Tongue (tissue), 2 donors: ENCODE results near the gene SBK3. TPM values are rescaled to one million over a fixed set of nuclear protein-coding genes. Genes with fewer than 3 reads are reported as not detected.
"Not testable (repeated sequence)": the region's sequence is repeated elsewhere in the genome, so short reads cannot be mapped to it uniquely, and the experiment has no call there.

ENCODE experiments used
- DNase-seq: peaks from one replicate; pipeline ENCODE4 v3.0.0-alpha.2; 2015
- total RNA-seq: library from RNA; depleted of rRNA; stranded (reverse); fragments of >200 nt; gene quantifications from one replicate; pipeline ENCODE4 v1.2.3, GENCODE V29; 2014

SBK3 gene
- total RNA-seq, 1 donor from 2014 or later: not detected

DNA sequence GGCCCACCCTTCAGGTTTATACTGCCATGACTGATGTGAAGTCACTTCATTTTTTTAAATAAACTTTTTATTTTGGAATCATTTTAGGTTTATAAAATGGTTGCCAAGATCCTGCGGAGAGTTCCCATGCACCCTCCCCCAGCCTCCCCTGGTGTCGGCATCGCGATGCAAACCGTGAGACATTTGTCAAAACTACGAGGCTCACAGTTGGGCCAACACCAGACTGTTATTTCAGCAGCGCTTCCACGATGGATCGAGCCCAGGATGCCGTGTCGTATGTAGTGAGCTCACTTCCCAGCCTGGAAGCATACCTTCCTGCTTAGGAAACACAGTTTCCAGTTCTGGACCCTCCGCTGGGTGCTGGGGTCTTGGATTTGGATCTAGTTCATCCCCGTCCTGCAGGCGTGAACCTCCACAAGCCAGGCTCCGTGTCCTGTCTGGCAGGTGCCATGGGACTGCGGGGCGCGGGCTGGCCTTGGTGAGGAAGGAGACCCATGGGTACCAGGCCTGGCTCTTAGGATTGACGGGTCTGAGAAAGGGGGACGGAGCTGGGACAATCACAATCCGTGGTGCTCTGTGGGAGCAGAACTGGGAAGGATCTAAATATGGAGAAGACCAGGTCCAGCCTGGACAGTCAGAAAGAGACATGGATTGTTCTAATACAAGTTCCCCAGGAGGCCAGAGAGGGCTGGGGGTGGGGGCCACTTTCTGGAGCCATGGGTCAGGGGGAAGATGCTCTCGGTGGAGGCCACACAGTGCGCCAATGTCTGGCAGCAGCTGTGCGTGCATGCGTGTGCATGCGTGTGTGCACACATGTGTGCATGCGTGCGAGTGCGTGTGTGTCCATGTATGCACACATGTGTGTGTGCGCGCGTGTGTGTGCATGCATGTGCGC, 6.0 kb downstream of the SBK3 start:
- DNase-seq: no peak

DNA sequence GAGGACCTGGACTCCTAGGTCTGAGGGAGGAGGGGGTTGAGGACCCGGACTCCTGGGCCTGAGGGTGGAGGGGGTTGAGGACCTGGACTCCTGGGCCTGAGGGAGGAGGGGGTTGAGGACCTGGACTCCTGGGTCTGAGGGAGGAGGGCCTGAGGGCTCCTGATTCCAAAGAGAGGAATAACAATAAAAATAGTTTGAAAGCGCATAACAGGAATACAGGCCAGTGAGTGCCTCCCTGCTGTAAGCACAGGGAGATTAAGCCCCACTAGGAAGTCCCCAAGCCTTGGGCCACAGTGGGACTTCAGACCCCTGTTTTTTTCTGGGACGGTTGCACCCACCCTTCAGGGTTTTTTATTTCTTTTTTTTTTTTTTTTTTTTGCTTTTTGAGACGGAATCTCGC, 7.2 kb downstream of the SBK3 start:
- DNase-seq: no peak

DNA sequence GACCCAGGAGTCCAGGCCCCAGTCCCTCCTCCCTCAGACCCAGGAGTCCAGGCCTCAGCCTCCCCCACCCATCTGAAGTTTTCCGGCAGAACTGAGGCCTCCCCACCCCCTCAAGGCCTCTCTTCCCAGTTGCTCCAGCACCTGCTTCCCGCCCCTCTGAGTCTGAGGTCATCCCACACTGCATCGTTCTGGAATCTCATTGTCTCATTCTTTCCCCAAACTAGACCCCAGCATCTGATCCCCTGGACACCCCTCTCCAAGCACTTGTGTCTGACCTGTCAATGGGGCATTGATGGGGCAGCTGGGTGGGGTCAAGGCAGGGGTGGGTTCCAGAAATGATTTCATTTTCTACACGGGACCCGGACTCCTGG, 7.6 kb downstream of the SBK3 start:
- peak; percentile 87 for DNase-seq

DNA sequence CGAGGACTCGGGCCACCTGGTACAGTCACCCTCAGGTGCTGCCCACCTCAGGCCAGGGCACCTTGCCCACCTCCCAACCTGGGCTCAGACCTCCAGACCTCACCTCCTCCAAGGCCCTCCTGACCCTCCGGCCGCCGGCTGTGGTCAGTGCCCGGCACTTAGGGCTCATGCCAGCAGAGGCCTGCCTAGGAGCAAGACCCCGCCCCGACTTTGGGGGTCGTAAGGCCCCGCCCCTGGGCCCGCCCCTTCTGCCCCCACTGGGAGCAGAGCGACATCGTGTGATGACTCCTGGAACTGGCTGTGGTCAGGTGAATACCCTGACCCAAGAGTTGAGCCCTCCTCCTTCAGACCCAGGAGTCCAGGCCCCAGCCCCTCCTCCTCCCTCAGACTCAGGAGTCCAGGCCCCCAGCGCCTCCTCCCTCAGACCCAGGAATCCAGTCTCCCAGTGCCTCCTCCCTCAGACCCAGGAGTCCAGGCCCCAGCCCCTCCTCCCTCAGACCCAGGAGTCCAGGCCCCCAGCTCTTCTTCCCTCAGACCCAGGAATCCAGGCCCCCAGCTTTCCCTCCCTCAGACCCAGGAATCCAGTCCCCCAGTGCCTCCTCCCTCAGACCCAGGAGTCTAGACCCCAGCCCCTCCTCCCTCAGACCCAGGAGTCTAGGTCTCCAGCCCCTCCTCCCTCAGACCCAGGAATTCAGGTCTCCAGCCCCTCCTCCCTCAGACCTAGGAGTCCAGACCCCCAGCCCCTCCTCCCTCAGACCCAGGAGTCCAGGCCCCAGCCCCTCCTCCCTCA, 8.2 kb downstream of the SBK3 start, which contains the start of gene SBK2:
Gene SBK2 (minus strand): TSS at position 183 of the 790 bp plus-strand sequence. CDS start 839 bp downstream, outside the sequence.
- peak; percentile 63 for DNase-seq

DNA sequence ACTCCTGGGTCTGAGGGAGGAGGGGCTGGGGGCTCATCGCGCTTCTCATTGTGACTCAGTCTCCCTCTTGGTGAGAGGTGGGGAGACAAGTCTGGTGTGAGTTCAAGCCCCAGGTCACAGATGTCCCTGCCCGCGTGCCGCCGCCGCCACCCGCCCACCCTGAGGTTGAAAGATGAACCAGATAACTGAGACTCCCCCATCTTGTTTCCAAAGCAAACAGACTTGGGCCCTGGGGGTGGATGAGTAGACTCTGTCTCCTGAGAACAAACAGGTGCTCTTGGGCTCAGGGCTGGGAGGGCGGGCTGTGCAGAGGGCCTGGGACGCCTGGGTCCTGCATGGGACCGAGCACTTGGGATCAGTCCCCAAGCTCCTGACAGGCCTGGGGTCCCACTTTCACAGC, 9.0 kb downstream of the SBK3 start:
- no peak for DNase-seq

DNA sequence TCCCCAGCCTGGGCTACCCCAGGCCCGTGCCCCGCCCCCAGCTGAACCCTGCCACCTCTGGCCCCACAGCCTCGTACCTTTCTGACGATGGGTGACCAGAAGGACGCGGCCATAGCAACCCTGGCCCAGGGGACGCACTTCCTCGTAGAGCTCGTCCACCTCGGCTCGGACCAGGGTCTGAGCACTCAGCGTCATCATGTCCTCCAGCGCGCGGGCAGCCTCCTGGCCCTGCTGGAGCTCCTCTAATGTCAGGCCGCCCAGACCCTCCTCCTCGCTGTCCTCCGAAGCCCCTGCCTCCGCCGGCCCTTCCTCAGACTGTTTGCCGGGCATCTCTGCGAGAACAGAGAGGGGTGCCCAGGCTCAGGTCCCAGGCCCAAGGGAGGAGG, 9.4 kb downstream of the SBK3 start:
- no peak for DNase-seq

DNA sequence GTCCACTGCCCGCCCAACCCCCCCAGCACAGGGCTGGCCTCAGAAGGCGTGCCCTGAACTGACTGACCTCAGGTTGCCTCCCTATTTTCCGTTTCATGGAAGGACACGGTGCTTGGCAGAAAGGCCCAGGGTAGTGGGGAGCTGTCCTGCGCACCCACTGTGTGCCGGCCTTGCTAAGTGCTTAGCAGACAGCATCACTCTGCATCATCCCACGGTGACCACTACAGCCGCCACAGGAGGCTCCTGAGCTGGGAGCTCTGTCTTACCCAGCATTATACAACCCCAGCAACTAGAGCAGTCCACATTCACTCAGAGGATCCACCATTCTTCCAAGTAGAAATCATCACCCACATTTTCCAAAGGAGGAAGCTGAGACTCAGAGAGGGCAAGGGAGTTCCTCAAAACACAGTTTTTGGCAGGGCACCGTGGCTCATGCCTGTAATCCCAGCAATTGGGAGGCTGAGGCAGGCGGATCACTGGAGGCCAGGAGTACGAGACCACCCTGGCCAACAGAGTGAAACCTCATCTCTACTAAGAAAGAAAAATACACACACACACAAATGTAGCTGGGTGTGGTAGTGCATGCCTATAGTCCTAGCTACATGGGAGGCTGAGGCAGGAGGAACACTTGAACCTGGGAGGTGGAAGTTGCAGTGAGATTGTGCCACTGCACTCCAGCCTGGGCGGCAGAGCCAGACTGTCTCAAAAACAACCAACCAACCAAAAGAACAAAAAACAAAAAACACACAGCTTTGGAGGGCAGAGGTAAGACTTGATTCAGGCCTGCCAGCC, 10.0 kb downstream of the SBK3 start:
- DNase-seq: no peak

DNA sequence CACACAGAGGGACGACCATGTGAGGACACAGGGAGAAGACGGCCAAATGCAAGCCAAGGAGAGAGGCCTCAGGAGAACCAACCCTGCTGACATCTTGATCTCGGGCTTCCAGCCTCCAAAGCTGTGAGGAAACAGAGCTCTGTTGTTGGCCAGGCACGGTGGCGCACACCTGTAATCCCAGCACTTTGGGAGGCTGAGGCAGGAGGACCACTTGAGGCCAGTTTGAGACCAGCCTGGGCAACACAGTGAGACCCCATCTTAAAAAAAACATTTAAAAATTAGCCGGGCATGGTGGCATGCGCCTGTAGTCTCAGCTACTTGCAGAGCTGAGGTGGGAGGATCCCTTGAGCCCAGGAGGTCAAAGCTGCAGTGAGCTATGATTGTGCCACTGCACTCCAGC, 11.1 kb downstream of the SBK3 start:
- not testable (repeated sequence) for DNase-seq

DNA sequence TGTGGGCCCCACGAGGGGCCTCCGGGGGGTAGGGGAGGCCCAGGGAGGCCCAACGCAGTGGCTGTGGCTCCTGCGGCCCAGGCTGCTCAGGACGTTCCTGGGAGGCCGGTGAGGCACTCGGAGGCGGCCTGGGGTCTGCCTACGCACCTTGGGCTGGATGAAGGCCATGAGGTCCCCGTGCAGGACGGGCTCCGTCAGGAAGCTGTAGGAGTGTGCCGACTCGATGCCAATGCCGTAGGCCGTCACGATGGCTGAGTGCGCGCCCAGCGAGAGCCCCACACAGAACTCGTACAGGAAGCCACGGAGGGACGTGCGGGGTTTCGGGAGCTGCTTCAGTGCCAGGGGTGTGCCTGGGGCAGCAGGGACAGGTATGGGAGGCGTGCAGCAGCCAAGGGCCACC, 14.3 kb downstream of the SBK3 start:
- DNase-seq: no peak

DNA sequence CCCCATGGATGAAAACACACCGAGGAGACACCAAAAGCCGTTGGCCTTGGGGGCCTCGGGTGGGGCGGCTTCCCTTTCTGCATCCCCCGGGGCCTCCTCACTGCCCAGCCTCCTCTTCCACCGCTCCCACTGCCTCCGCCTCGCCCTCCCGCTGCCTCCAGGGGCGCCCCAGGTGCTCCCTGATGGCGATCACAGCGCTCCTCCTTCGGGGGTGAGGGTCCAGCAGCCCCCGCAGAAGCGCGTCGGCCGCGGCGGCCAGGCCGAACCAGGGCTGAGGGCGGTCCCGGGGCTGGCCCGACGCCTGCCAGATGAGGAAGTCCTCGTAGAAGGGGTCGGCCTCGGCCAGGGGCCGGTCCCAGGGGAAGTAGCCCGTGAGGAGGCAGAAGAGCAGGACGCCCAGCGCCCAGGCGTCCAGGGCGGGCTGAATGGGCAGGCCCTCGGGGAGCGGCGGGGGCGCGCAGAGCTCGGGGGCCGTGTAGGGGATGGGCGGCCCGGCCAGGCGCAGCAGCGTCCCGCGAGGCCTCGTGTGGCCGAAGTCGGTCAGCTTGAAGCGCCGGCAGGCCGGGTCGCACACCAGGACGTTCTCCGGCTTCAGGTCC, 15.6 kb downstream of the SBK3 start:
- DNase-seq: no peak

DNA sequence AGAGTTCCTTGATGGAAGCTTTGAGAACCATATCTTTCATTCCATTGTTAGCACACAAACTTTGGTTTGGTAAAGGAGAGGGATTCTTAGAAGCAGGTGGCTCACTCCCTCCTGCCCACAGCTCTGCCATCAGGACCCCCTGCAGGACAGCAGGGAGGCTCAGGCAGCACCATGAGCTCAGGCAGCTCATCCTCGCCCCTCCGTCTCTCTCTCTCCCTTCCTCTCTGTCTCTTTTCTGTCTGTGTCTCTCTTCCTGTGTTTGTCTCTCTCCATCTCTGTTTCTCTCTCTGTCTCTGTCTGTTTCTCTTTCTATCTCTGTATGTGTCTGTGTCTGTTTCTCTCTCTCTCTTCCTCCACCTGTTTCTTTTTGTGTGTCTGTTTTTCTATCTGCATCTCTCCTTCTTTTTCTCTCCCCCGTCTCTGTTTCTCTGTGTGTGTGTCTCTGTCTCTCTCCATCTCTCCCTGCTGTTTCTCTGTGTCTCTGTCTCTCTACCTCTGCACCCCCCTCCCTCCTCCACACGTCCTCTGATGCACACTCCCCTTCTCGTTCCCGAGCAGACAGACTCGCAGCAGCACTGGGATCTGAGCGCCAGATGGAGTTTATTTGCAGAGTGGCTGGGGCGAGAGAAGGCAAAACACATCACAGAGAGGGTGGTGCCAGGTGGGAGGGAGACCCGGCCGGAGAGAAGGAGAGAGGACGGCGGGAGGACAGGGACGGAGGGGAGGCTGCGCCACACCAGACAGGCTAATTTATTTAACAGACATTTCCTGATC, 17.1 kb downstream of the SBK3 start:
- peak; percentile 51 for DNase-seq

DNA sequence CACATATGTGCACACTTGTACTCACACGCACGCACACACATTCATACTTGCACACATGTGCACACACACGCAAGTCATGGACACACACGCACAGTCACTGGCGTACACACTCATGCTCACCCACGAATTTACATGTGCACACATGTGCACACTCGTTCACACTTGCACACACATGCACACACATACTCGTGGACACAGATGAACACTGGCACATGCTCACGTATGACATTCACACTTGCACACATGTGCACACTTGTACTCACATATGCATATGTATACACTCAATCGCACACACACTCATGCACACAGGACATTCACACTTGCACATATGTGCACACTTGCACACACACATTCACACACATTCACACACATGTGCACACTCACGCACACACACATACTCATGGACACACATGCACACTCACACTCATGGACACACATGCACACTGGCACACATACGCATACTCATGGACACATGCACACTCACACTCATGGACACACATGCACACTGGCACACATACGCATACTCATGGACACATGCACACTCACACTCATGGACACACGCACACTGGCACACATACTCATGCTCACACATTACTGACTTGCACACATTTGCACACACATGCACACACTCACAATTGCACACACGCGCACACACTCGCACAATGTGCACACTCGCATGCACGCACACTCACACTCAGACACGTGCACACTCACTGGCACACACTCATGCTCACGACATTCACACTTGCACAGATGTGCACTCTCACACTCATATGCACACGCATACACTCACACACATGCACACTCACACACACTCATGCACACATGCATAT, 17.9 kb downstream of the SBK3 start:
- DNase-seq: no peak

DNA sequence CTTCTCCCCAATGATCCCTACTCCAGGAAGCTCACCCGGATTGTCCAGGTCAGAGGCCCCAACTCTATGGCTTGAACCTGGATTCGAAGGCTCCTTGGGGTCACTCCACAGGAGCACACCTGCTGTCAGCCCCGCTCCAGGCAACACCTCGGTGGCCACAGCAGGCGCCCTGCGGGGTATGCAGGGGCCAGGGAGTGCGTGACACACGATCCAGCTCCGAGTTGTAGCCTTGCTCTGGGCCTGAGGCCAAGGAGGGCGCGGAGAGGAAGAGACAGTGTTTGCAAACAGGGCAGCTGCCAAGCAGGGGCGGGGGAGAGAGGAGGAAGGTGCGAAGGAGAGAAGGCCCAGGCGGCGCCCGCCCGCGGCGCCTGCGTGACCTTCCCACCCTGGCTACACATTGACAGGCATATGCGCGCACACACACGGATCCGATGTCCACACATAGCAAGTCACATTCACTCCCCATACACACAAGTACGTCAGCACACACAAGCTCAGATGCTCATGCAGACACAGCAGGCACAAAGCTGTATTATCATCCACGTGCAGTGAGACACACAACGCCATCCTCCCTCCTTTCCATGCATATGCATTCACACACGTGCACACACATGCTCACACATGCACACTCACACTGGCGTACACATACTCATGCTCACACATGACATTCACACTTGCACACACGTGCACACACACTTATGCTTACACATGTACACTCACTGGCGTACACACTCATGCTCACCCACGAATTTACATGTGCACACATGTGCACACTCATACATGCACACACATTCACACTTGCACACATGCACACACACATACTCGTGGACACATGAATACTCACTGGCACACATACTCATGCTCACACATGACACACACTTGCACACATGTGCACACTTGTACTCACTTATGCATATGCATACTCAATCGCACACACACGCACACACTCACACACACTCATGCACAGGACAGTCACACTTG, 18.8 kb downstream of the SBK3 start:
- peak; percentile 94 for DNase-seq

DNA sequence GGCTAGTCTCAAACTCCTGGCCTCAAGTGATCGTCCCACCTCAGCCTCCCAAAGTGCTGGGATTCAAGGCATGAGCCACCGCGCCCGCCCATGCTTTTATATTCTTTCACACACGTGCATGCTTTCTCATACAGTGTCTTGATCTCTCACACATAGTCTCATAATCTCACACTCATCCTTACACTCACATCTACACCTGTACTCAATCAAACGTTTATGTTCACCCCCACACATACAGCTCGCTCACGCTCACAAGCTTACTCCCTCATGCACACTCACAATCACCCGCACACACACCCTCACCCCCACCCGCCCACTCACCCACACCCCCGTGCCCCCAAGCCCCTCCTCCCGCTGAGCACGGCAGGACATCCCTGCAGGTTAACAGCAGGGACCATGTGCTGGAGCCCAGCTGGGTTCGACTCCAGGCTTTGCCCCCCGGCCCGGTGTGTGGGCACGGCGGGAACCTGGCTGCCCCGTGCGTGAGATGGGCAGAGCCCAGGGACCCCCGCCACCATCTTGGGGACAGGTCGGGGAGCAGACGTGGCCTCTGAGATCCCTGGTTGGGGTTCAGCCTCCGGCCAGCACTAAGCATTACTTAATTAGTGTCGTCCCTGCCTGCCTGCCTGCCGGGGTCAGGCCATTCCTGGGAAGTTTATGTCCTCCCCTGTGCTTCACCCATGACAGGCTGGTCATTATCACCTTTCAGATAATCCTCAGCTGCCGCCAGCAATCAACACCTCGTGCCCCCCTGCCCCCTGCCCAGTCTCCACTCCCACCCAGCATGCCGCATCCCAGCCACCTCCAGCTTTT, 19.8 kb downstream of the SBK3 start:
- peak; percentile 64 for DNase-seq

DNA sequence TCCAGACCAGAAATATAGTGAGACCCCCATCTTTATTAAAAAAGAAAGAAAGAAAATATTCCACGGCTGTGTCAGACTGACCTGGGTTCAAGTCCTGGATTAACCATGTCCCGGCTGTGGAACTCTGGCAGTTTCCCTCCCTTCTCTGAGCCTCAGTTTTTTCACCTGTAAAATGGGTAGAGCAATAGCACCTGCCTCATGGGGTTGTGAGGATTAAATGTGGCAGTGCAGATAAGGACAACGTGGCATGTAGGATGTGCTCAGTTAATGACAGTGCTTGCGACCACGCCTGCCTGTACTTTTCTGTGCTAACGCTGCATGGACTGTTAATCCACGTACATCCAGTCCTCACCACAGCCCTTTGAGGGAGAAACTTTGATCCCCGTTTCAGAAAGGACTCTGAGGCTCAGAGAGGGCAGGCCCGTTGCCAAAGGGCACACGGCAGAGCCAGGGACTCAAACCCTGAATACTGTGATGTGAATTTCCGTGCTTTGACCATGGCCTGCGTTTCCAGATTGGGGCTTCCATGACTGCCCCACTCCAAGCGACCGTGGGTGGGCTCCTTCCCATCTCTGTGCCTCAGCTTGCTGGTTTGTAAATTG, 24.6 kb downstream of the SBK3 start:
- DNase-seq: no peak

DNA sequence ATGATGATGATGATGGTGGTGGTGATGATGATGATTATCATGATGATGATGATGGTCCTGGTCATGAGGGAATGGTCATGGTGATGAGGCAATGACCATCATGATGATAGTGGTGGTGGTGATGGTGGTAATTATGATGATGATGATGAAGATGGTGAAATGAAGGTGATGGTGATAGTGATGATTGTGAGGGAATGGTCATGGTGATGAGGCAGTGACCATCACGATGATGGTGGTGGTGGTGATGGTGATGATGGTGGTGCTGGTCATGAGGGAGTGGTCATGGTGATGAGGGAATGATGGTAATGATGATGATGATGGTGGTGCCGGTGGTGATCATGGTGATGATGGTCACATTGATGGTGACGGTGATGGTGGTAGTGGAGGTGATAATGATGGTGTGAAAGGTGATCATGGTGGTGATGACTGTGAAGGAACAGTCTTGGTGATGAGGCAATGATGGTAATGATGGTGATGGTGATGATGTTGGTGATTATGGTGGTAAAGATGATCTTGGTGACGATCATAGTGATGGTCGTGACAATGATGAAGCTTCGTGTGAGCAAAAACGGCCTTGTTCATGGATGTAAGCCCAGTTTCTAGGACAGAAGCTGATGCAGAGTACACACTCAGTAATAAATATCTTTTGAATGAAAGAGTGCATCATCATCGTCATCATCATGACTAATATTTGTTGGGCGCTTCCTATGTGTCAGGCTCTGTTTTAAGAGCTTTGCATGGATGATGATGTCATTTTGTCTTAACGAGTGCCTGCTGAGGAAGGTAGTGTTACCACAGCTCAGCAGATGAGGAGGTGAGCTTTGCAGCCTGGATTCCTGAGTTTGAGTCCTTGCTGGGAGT, 25.7 kb downstream of the SBK3 start:
- no peak for DNase-seq
